Natural killer cell (primary cell): Measurements from ENCODE around the gene GRID1. TPM values are rescaled to one million over a fixed set of nuclear protein-coding genes. Genes with fewer than 3 reads are reported as not detected.

Source experiments
- ATAC-seq, 3 donors: fragments of 150-1000 bp in 2 of 3; fragments of 200-7000 bp in 1 of 3; cut with Tn5 transposase; 1 replicate in 1 of 3; 2 replicates in 2 of 3; pipeline ENCODE4 v1.10.0; 2021; ENCODE audit warnings: mild to moderate bottlenecking in 2 of 3, moderate library complexity in 2 of 3
- DNase-seq, 2 donors: peaks; one replicate each; pipeline versions ENCODE4 v3.0.0 to v3.0.0-alpha.2; 2013 to 2021; ENCODE audit warnings: mixed read lengths in 1 of 2
- H3K27ac ChIP-seq: one replicate; pipeline ENCODE4 v1.5.1; 2013; ENCODE audit warnings: mild to moderate bottlenecking, low read length
- H3K27me3 ChIP-seq: one replicate; pipeline ENCODE4 v1.6.1; 2013; ENCODE audit warnings: low read length; ENCODE audit not compliant: control insufficient read depth, insufficient read depth
- H3K36me3 ChIP-seq: one replicate; pipeline ENCODE4 v1.6.1; 2013; ENCODE audit warnings: low read length; ENCODE audit not compliant: control insufficient read depth, insufficient read depth
- H3K4me1 ChIP-seq: one replicate; pipeline ENCODE4 v1.6.1; 2013; ENCODE audit warnings: low read length; ENCODE audit not compliant: control insufficient read depth, insufficient read depth
- H3K4me3 ChIP-seq: one replicate; pipeline ENCODE4 v1.5.1; 2013; ENCODE audit warnings: low read length
- H3K9me3 ChIP-seq: one replicate; pipeline ENCODE4 v1.6.1; 2013; ENCODE audit warnings: low read length; ENCODE audit not compliant: control insufficient read depth, insufficient read depth
- H3K27ac Mint-ChIP-seq, 2 donors: one replicate each; pipeline ENCODE4 v1.8.0; 2022; ENCODE audit warnings: mild to moderate bottlenecking in 2 of 2, mixed read lengths in 2 of 2, moderate library complexity in 1 of 2
- H3K27me3 Mint-ChIP-seq, 2 donors: one replicate each; pipeline ENCODE4 v1.8.0; 2022; ENCODE audit warnings: low read depth in 2 of 2, mixed read lengths in 2 of 2
- H3K36me3 Mint-ChIP-seq: one replicate; pipeline ENCODE4 v1.8.0; 2022; ENCODE audit warnings: mixed read lengths
- H3K4me1 Mint-ChIP-seq, 2 donors: one replicate each; pipeline ENCODE4 v1.8.0; 2022; ENCODE audit warnings: mixed read lengths in 2 of 2
- H3K4me3 Mint-ChIP-seq: one replicate; pipeline ENCODE4 v1.8.0; 2022; ENCODE audit warnings: mild to moderate bottlenecking, moderate library complexity, mixed read lengths
- H3K9me3 Mint-ChIP-seq, 2 donors: one replicate each; pipeline ENCODE4 v1.8.0; 2022; ENCODE audit warnings: mixed read lengths in 2 of 2
- CTCF ChIP-seq: fragments of 200-600 bp; IDR thresholded peaks from one replicate; pipeline ENCODE4 v1.8.0; 2022; ENCODE audit warnings: antibody characterized with exemption
- WGBS: methylation state at CpG from one replicate; pipeline ENCODE4 v1.1.7; 2013; ENCODE audit warnings: missing lambda C conversion rate; ENCODE audit not compliant: insufficient coverage; 5-methylcytosine and 5-hydroxymethylcytosine counted together
- intact Hi-C: fragments of 100-400 bp; cut with micrococcal nuclease; formaldehyde crosslinking; loops from one replicate; pipeline ENCODE4 v1.14.2; 2022
- total RNA-seq, 4 donors: library from RNA; stranded (reverse); fragments of 120-200 nt in 1 of 4; gene quantifications; one replicate each; pipeline versions ENCODE4 v1.2.3 to v1.2.4, GENCODE V29; 2013 to 2022

Gene GRID1
- total RNA-seq, 3 donors from 2014 or later (not counting 1 experiment from before 2014, with no cell fraction given), result not detected

DNA sequence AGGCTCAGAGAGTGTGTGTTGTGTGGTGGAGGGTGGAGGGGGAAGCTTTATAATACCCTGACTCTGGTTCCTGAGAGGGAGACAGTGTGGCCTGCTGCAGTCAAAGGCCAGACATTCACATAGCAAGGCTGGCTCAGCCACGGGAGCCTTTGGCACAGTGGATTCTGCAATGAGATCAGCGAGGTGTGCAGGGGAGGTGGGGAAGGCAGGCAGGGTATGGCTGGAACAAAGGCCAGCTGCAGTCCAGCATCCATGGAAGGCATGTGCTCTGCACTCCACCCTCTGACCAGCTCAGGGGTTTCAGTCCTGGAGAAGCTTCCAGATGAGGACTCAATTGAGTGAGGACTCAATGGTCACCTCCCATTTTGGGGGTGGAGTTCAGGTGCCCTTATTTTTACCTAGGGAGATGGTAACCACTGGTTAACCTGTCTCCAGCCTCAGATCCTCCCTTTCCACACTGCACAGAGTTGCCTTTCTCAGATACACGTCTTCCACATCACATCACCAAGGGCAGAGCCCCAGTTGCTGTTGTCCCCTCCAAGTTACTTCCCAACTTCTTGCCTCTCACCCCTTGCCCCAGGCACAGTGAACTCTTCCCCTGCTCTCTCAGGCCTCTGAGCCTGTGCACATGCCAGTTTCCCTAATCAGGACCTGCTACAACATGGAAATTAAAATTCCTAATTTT is 504.9 kb downstream of the GRID1 start:
- H3K9me3 ChIP-seq, result no peaks in the 10 kb centered on the region
- no peak overlapping the region for H3K27ac ChIP-seq
- no peak for DNase-seq
- Mint-ChIP-seq H3K4me3 (no peak overlapping the region), H3K9me3 (peaks cover 6 to 7% of the 10 kb centered on the region in 2 donors), H3K27me3 (no peaks in the 10 kb centered on the region), H3K4me1 (no peaks in the 10 kb centered on the region), H3K27ac (no peak overlapping the region), H3K36me3 (no peaks in the 10 kb centered on the region)
- H3K4me1 ChIP-seq, result no peaks in the 10 kb centered on the region
- WGBS, result 72% methylated on average over 3 of the region's 3 CpGs
- ATAC-seq, result no peak
- no peak for TF ChIP-seq CTCF
- H3K27me3 ChIP-seq, result no peaks in the 10 kb centered on the region
- H3K4me3 ChIP-seq, result no peak overlapping the region
- intact Hi-C loops, result no loop called here
- H3K36me3 ChIP-seq, result no peaks in the 10 kb centered on the region

DNA sequence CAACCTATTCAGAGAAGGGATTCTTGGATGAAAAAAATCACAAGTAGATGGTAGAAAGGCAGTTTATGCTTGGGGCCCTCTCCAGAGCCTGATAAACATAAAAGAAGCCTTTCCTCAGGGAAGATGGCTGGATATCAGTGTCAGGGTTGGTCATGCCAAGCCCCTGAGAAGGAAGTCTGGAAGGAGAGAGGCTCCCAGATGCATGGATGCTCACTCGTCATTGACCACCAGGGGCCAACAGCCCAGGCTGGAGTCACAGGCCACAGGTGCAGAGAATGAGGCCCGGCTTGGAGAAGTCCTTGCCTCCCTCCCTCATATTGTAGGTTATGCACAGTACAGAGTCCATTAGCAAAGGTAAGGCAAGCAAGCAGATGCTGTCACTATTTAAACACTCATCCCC is 506.7 kb downstream of the GRID1 start:
- Mint-ChIP-seq H3K4me3 (no peak overlapping the region), H3K36me3 (no peaks in the 10 kb centered on the region), H3K27me3 (no peaks in the 10 kb centered on the region), H3K27ac (no peak overlapping the region), H3K9me3 (peaks cover 11 to 13% of the 10 kb centered on the region in 2 donors), H3K4me1 (no peaks in the 10 kb centered on the region)
- intact Hi-C loops, result no loop called here
- WGBS, result 76% methylated on average over 2 of the region's 2 CpGs
- no peak overlapping the region for H3K4me3 ChIP-seq
- H3K27me3 ChIP-seq, result no peaks in the 10 kb centered on the region
- no peaks in the 10 kb centered on the region for H3K36me3 ChIP-seq
- H3K4me1 ChIP-seq, result no peaks in the 10 kb centered on the region
- peaks cover 5% of the 10 kb centered on the region for H3K9me3 ChIP-seq
- H3K27ac ChIP-seq, result no peak overlapping the region
- TF ChIP-seq CTCF, result no peak
- ATAC-seq, result no peak
- DNase-seq, result no peak

DNA sequence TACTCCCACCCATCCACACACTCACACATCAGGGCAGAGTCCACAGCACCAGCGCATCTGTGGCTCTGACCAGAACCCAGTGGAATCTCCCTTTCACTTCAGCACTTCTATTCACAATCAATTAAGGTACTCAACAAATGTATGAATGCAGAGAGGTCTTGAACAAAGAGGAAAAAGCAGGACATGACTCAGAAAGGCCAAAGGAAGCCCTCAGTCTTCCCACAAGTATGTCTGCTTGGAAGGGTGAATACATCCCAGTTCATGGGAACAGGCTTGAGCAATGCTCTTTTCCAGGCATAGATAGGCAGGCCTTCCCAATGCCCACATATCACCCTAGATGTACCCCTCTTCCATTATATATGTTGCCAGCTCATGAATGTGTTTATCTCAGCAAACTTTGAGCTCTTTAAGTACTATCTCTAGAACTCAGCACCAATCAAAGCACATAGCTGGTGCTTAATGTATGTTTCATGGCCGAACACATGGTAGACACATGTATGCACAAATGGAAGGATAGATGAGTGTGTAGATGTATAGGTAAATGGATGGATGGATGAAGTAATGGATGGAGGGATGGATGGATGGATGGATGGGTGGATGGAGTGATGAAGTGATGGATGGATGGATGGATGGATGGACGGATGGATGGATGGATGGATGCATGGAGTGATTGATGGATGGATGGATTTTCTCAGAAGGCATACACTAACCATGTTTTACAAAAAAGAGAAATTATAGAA is 507.6 kb downstream of the GRID1 start:
- Histone ChIP-seq H3K9me3 (peaks cover 5% of the 10 kb centered on the region), H3K27me3 (no peaks in the 10 kb centered on the region), H3K4me3 (no peak overlapping the region), H3K27ac (no peak overlapping the region), H3K36me3 (no peaks in the 10 kb centered on the region), H3K4me1 (no peaks in the 10 kb centered on the region)
- Mint-ChIP-seq H3K36me3 (no peaks in the 10 kb centered on the region), H3K9me3 (peaks cover 11 to 15% of the 10 kb centered on the region in 2 donors), H3K4me1 (no peaks in the 10 kb centered on the region), H3K27me3 (no peaks in the 10 kb centered on the region), H3K4me3 (no peak overlapping the region), H3K27ac (no peak overlapping the region)
- DNase-seq, result no peak
- intact Hi-C loops, result no loop called here
- no peak for TF ChIP-seq CTCF
- WGBS, result 89% methylated on average over 2 of the region's 3 CpGs
- ATAC-seq, result no peak
